HG02798 (cell line): ENCODE measurements around the gene CCDC179.
A peak's percentile ranks its signal among the peaks of the same experiment; 100 is the strongest.

Experiments
- ATAC-seq: cut with Tn5 transposase; IDR thresholded peaks from one replicate; pipeline ENCODE4 v1.9.1; 2021; ENCODE audit warnings: mild to moderate bottlenecking; ENCODE audit not compliant: unreplicated experiment, poor library complexity

CCDC179 gene

GRCh38 chr11:22808571-22809197, 51.6 kb downstream of the CCDC179 start:
- peak; percentile 29 for ATAC-seq

- peak; percentile 90 for ATAC-seq
Measured at GRCh38 chr11:22807855-22808570, 52.3 kb downstream of the CCDC179 start.

- no peak for ATAC-seq
Measured at GRCh38 chr11:22807391-22807790, 52.9 kb downstream of the CCDC179 start.

GRCh38 chr11:22802861-22803260, 57.4 kb downstream of the CCDC179 start:
- ATAC-seq, result no peak

- ATAC-seq, result no peak
Measured at GRCh38 chr11:22800482-22800881, 59.8 kb downstream of the CCDC179 start.

GRCh38 chr11:22798901-22799300, 61.4 kb downstream of the CCDC179 start:
- no peak for ATAC-seq

- no peak for ATAC-seq
Measured at GRCh38 chr11:22797047-22797446, 63.2 kb downstream of the CCDC179 start.
